ENCODE data around the gene TMEM248. TPM values are rescaled to one million over a fixed set of nuclear protein-coding genes. Genes with fewer than 3 reads are reported as not detected.

The TMEM248 gene

Small RNAs within 50 kb of the gene (small RNA-seq; reads per million reads assigned to genes)
- not detected for gene RF00017 (ENCODE audit: insufficient read depth)
- gene RN7SL43P (ENCODE audit: insufficient read depth) = not detected
- gene RNU6-1254P (ENCODE audit: insufficient read depth) = not detected
